HepG2 (cell line): ENCODE data around the gene RBM23. TPM values are rescaled to one million over a fixed set of nuclear protein-coding genes. Genes with fewer than 3 reads are reported as not detected.

Experiments used
- ATAC-seq: fragments of 200-7000 bp; cut with Tn5 transposase; 3 replicates; pipeline ENCODE4 v1.9.1; 2020; ENCODE audit warnings: mild to moderate bottlenecking, moderate library complexity
- BruUV-seq: library from RNA; stranded (reverse); fragments of 400-500 nt; replicated peaks from 2 replicates; lab custom pipeline; 2021; lab: Mats Ljungman, UMichigan
- CTCF ChIA-PET: fragments of 300-600 bp; formaldehyde crosslinking; extraction: SDS; loops from one replicate; lab custom pipeline; 2021; ENCODE audit warnings: low total read pairs, inconsistent platforms, low intra/inter-chr PET ratio; lab: Yijun Ruan, JAX
- POLR2A ChIA-PET: fragments of 350-600 bp; sonication (Branson Sonifier 250); formaldehyde crosslinking; loops from one replicate; lab custom pipeline; 2020; ENCODE audit warnings: antibody characterized with exemption, inconsistent platforms; lab: Yijun Ruan, JAX
- DNase-seq: peaks from one replicate; pipeline ENCODE4 v3.0.0-alpha.2; 2015; ENCODE audit warnings: low spot score
- FAIRE-seq: peaks from 3 replicates; lab custom pipeline; 2011; peaks lifted over from hg19 to GRCh38; lab: Jason Lieb, UNC
- H2AFZ ChIP-seq: one replicate; pipeline ENCODE4 v1.6.1; 2011; ENCODE audit warnings: low read length, inconsistent platforms
- H3K27ac ChIP-seq: fragments of 300-600 bp; 3 replicates; pipeline ENCODE4 v1.8.0; 2011; ENCODE audit warnings: mixed run types, mild to moderate bottlenecking, mixed read lengths, low read length, inconsistent platforms; ENCODE audit not compliant: insufficient read depth; ENCODE audit errors: extremely low read length
- H3K27me3 ChIP-seq, 2 experiments: fragments of 200-600 bp in 1 of 2; 2 replicates in 1 of 2; 3 replicates in 1 of 2; pipeline versions ENCODE4 v1.6.0 to v1.8.0; 2011; ENCODE audit warnings: low read length in 2 of 2, mild to moderate bottlenecking in 2 of 2, moderate library complexity in 2 of 2, inconsistent platforms in 1 of 2; ENCODE audit not compliant: insufficient read depth in 2 of 2, control insufficient read depth in 1 of 2
- H3K36me3 ChIP-seq, 2 experiments: fragments of 200-600 bp in 1 of 2; replicated peaks in 1 of 2; 2 replicates in 1 of 2; 3 replicates in 1 of 2; pipeline versions ENCODE4 v1.5.1 to v1.8.0; 2011; ENCODE audit warnings: low read length in 2 of 2, inconsistent platforms in 1 of 2; ENCODE audit not compliant: insufficient read depth in 2 of 2, control insufficient read depth in 1 of 2
- H3K4me1 ChIP-seq: 2 replicates; pipeline ENCODE4 v1.5.1; 2012; ENCODE audit warnings: low read length, inconsistent platforms; ENCODE audit not compliant: insufficient read depth
- H3K4me2 ChIP-seq: 2 replicates; pipeline ENCODE4 v1.6.0; 2011; ENCODE audit warnings: low read depth, low read length, inconsistent platforms
- H3K4me3 ChIP-seq, 3 experiments: fragments of 200-600 bp in 1 of 3; sonication (generic), shearing (Covaris generic) in 1 of 3; replicated peaks in 1 of 3; 2 replicates each; pipeline ENCODE4 v1.5.1; 2011 to 2016; ENCODE audit warnings: low read length in 3 of 3, inconsistent platforms in 2 of 3, low read depth in 2 of 3, mild to moderate bottlenecking in 2 of 3, control low read depth in 1 of 3, mixed read lengths in 1 of 3; ENCODE audit not compliant: insufficient read depth in 1 of 3
- H3K79me2 ChIP-seq: one replicate; pipeline ENCODE4 v1.6.1; 2011; ENCODE audit warnings: low read length, inconsistent platforms; ENCODE audit not compliant: insufficient read depth
- H3K9ac ChIP-seq: 2 replicates; pipeline ENCODE4 v1.6.0; 2011; ENCODE audit warnings: mild to moderate bottlenecking, low read depth, low read length, inconsistent platforms; ENCODE audit not compliant: insufficient read depth
- H3K9me3 ChIP-seq: 2 replicates; pipeline ENCODE4 v1.5.1; 2012; ENCODE audit warnings: mild to moderate bottlenecking, low read length
- H4K20me1 ChIP-seq: 2 replicates; pipeline ENCODE4 v1.6.0; 2011; ENCODE audit warnings: inconsistent platforms, mild to moderate bottlenecking, low read length, moderate library complexity; ENCODE audit not compliant: insufficient read depth
- BHLHE40 ChIP-seq: IDR thresholded peaks from 2 replicates; pipeline ENCODE4 v1.6.1; 2011; ENCODE audit warnings: low read length, improper control_type of control experiment
- CEBPB ChIP-seq: IDR thresholded peaks from 2 replicates; pipeline ENCODE4 v1.6.1; 2011; ENCODE audit warnings: low read depth, low read length, improper control_type of control experiment, borderline replicate concordance
- CENPBD1 ChIP-seq: sonication (generic); formaldehyde crosslinking; IDR thresholded peaks from 2 replicates; pipeline ENCODE4 v1.8.0; 2022; ENCODE audit warnings: missing genetic modification reagents, low read depth, mild to moderate bottlenecking, borderline replicate concordance
- CREBL2 ChIP-seq: sonication (generic); formaldehyde crosslinking; IDR thresholded peaks from 2 replicates; pipeline ENCODE4 v1.8.1; 2023; ENCODE audit warnings: missing genetic modification reagents, mild to moderate bottlenecking, borderline replicate concordance
- HCFC1 ChIP-seq: fragments of 150-350 bp; IDR thresholded peaks from 2 replicates; pipeline ENCODE4 v1.6.1; 2014; ENCODE audit warnings: low read depth, low read length
- HMGA1 ChIP-seq: sonication (generic); formaldehyde crosslinking; conservative IDR thresholded peaks from 2 replicates; pipeline ENCODE4 v1.4.0; 2020; ENCODE audit warnings: missing genetic modification reagents
- PCBP2 ChIP-seq: fragments of 200-400 bp; formaldehyde crosslinking; optimal IDR thresholded peaks from 2 replicates; pipeline ENCODE3; 2018; ENCODE audit warnings: low read length, low read depth; ENCODE audit not compliant: poor library complexity, severe bottlenecking
- SP1 ChIP-seq, 2 experiments: fragments of 450-650 bp in 1 of 2; sonication (generic) in 1 of 2; formaldehyde crosslinking in 1 of 2; IDR thresholded peaks; 2 replicates each; pipeline versions ENCODE4 v1.4.0 to v1.6.1; 2016 to 2020; ENCODE audit warnings: missing genetic modification reagents in 1 of 2
- ZFP36 ChIP-seq: fragments of 150-350 bp; IDR thresholded peaks from 2 replicates; pipeline ENCODE4 v1.6.1; 2018; ENCODE audit warnings: borderline replicate concordance, low read length, low read depth; ENCODE audit not compliant: partially characterized antibody
- ZNF263 ChIP-seq: sonication (generic); formaldehyde crosslinking; IDR thresholded peaks from 2 replicates; pipeline ENCODE4 v1.4.0; 2020; ENCODE audit warnings: missing genetic modification reagents
- ZNF34 ChIP-seq: sonication (generic); formaldehyde crosslinking; IDR thresholded peaks from 2 replicates; pipeline ENCODE4 v1.4.0; 2020; ENCODE audit warnings: mild to moderate bottlenecking, missing genetic modification reagents, borderline replicate concordance
- ZNF496 ChIP-seq: sonication (generic); formaldehyde crosslinking; IDR thresholded peaks from 2 replicates; pipeline ENCODE4 v1.8.1; 2023; ENCODE audit warnings: mild to moderate bottlenecking, moderate library complexity, missing genetic modification reagents; ENCODE audit not compliant: insufficient replicate concordance
- ZNF710 ChIP-seq: sonication (generic); formaldehyde crosslinking; IDR thresholded peaks from 2 replicates; pipeline ENCODE4 v1.5.0; 2020; ENCODE audit warnings: mild to moderate bottlenecking, missing genetic modification reagents, borderline replicate concordance
- ZNF777 ChIP-seq: sonication (generic); formaldehyde crosslinking; IDR thresholded peaks from 2 replicates; pipeline ENCODE4 v1.4.0; 2020; ENCODE audit warnings: missing genetic modification reagents
- ZNF879 ChIP-seq: sonication (generic); formaldehyde crosslinking; IDR thresholded peaks from 2 replicates; pipeline ENCODE4 v1.8.1; 2023; ENCODE audit warnings: missing genetic modification reagents
- ZXDC ChIP-seq: sonication (generic); formaldehyde crosslinking; IDR thresholded peaks from 2 replicates; pipeline ENCODE4 v1.5.0; 2020; ENCODE audit warnings: mild to moderate bottlenecking, missing genetic modification reagents
- WGBS: methylation state at CpG from one replicate; pipeline ENCODE4 v1.1.6; 2017; ENCODE audit warnings: low lambda C conversion rate; 5-methylcytosine and 5-hydroxymethylcytosine counted together
- in situ Hi-C: cut with HindIII; loops from 2 replicates; pipeline ENCODE4 v1.10.0; 2017; ENCODE audit warnings: low pct_unique_long_range_greater_than_20kb; ENCODE audit not compliant: extremely low pct_ligation_motif_present
- intact Hi-C: fragments of 100-400 bp; cut with micrococcal nuclease; formaldehyde crosslinking; loops from one replicate; pipeline ENCODE4 v1.10.0; 2022; ENCODE audit not compliant: unreplicated experiment
- polyA plus RNA-seq, 8 experiments: library from polyadenylated mRNA; depleted of rRNA in 3 of 8; stranded (reverse) in 7 of 8; unstranded in 1 of 8; fragments of >200 nt; fragmentation: Illumina TruSeq in 4 of 8; extraction: Trizol in 4 of 8; gene quantifications; 2 replicates each; pipeline versions ENCODE4 v1.2.1 to v1.2.3, GENCODE V29; 2011 to 2016; ENCODE audit warnings: low read depth in 4 of 8, missing spikeins in 1 of 8, mixed read lengths in 1 of 8; ENCODE audit not compliant: insufficient read depth in 1 of 8
- total RNA-seq, 5 experiments: library from RNA; depleted of rRNA; stranded (reverse); fragments of >200 nt; fragmentation: Illumina TruSeq; extraction: Trizol; gene quantifications; 2 replicates each; pipeline ENCODE4 v1.2.3, GENCODE V29; 2016; ENCODE audit warnings: low read depth in 1 of 5

RBM23 gene
- total and polyA plus RNA-seq, 2 of the 13 experiments (the other 11 are each of a cell fraction or from before 2014, with no cell fraction given) = 1.5 to 2.1 TPM

- TF ChIP-seq ZNF496 (CRISPR knock-in tag) (no peak), ZNF263 (CRISPR knock-in tag) (no peak), ZNF777 (CRISPR knock-in tag) (no peak), BHLHE40 (no peak), ZNF879 (CRISPR knock-in tag) (0 out of 2 replicates have a peak, but pooled peaks have one; percentile 33), HMGA1 (CRISPR knock-in tag) (no peak), CENPBD1 (CRISPR knock-in tag) (no peak), PCBP2 (no peak), ZNF34 (CRISPR knock-in tag) (no peak), SP1 (IDR thresholded peaks at IDR 0.05) (peak; percentile 39; the same call in 1 of the 2 replicates), SP1 (CRISPR knock-in tag; IDR thresholded peaks at IDR 0.05) (no peak)
Measured at GRCh38 chr14:22882064-22882463, 36.9 kb downstream of the RBM23 start (continued).

- H3K27me3 ChIP-seq = peaks cover 4 to 18% of the 10 kb centered on the region in 2 experiments; a peak in 4 of 5 replicates
- H3K36me3 ChIP-seq = peaks cover 14% of the 10 kb centered on the region in 2 experiments; a peak in 4 of 5 replicates
- no peak for ATAC-seq
- intact Hi-C loops = no loop called here
- peaks cover 17% of the 10 kb centered on the region for H3K4me1 ChIP-seq
- no peak for DNase-seq
- H3K27ac ChIP-seq = no peak overlapping the region
- H3K9me3 ChIP-seq = no peaks in the 10 kb centered on the region
- H2AFZ ChIP-seq = no peak overlapping the region
- no peak overlapping the region for H3K9ac ChIP-seq
- H3K4me3 ChIP-seq = no peak overlapping the region
- ChIA-PET CTCF (no interaction called here), POLR2A (interaction anchor here (1.2 to 1.3 kb wide), 2 partner anchors 217 to 289 kb away, joined by 3 read pairs; partner anchors contain the start of genes ACIN1 and C14orf119)
- no peak overlapping the region for H3K4me2 ChIP-seq
- TSS peak; percentile 16 for BruUV-seq
- in situ Hi-C loops = no loop called here
- H3K79me2 ChIP-seq = no peaks in the 10 kb centered on the region
- WGBS = 63% methylated on average over 8 of the region's 8 CpGs
- no peak for FAIRE-seq
- H4K20me1 ChIP-seq = no peaks in the 10 kb centered on the region; the same call in 1 of the 2 replicates
- TF ChIP-seq HCFC1 (no peak), ZFP36 (peak; percentile 41), ZNF710 (CRISPR knock-in tag) (0 out of 2 replicates have a peak, but pooled peaks have one; percentile 20), CEBPB (peak; percentile 48; the same call in 1 of the 2 replicates), ZXDC (0 out of 2 replicates have a peak, but pooled peaks have one; percentile 30), CREBL2 (CRISPR knock-in tag) (0 out of 2 replicates have a peak, but pooled peaks have one; percentile 20)
Measured at GRCh38 chr14:22878271-22879246, 40.4 kb downstream of the RBM23 start.
